ENCODE data around the gene DCAF4L1.

DCAF4L1 gene

DNA sequence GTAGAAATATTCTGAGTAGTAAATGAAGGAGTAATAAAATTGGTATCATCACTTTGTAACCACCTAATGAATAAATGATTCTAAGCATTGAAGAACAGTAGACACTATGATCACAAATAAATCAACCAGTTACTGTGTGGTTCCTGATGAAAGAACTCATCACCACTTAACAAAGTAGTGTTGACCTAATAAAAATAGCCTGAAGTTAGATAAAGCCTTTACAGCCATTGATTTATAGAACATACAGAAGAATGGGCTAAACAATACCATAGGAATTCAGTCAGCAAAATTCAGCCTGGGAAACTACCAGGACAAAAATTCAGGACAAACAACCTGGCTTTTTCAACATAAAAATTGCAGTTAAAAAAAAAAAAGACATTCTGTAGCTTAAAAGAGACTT lies 17.8 kb downstream of the DCAF4L1 start:
- FAIRE-seq (peak; percentile 53), DNase-seq (ENCODE audit: insufficient read length, low spot score) (no peak)
- TF ChIP-seq, protein P1, sequence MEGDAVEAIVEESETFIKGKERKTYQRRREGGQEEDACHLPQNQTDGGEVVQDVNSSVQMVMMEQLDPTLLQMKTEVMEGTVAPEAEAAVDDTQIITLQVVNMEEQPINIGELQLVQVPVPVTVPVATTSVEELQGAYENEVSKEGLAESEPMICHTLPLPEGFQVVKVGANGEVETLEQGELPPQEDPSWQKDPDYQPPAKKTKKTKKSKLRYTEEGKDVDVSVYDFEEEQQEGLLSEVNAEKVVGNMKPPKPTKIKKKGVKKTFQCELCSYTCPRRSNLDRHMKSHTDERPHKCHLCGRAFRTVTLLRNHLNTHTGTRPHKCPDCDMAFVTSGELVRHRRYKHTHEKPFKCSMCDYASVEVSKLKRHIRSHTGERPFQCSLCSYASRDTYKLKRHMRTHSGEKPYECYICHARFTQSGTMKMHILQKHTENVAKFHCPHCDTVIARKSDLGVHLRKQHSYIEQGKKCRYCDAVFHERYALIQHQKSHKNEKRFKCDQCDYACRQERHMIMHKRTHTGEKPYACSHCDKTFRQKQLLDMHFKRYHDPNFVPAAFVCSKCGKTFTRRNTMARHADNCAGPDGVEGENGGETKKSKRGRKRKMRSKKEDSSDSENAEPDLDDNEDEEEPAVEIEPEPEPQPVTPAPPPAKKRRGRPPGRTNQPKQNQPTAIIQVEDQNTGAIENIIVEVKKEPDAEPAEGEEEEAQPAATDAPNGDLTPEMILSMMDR (IDR thresholded peaks at IDR 0.05; ENCODE audit: insufficient read depth, missing control alignments) = no peak

DNA sequence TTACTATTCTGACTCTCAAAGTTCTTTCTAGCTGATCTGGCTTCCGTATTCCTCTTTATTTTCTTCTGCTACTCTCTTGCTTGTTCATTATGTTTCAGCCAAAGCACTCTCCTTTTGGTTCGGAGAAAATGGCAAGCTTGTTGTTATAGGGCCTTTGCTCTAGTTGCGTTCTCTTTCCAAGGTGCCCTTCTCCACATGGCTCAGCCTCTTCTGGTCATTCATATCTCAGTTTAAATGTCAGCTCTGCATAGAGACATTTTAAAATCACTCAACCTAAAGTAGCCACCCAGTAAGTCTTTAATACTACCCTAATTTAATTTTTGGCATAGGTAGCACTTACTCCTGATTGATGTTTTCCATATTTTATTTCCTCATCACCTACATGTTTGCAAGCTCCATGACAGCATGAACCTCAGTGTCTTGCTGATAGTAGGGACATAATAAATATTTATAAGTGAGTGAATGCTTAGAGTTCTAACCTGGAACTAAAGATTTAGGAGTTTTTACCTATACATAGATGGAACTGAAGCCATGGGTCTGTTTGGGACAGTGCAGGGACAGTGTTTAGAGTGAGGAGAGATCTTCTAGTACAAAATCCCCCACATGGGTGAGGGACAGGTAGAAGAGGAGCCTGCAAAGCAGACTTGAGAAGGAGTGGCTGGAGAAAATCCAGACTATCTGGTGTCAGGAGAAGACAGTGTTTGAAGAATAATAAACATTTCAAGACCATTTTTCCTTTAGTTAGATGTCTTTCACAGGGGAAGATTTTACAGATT lies 26.6 kb downstream of the DCAF4L1 start:
- FAIRE-seq (no peak), DNase-seq (ENCODE audit: insufficient read length, low spot score) (no peak)
- TF ChIP-seq, protein P1 (IDR thresholded peaks at IDR 0.05; ENCODE audit: insufficient read depth, missing control alignments) = no peak

DNA sequence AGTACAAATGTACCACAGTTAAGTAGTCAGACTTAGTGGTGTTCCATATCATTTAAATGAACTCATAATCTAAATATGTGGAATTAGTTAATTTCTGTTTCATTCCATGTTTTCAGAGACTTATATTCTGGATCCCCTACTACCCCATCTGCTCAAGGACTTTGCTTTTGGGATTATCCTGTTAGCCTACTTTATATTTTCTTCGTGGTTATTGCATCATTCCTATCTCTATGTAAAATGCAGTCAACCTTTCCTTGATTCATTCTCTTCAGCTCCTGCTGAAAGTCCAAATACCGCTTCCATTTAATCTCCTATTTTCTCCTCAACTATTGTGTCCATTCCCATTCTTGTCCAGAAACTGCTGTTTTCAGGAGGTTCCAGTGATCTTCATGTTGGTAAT lies 33.9 kb downstream of the DCAF4L1 start:
- DNase-seq (ENCODE audit: insufficient read length, low spot score) = no peak
- peak; percentile 89 for FAIRE-seq
- TF ChIP-seq, protein P1 (IDR thresholded peaks at IDR 0.05; ENCODE audit: insufficient read depth, missing control alignments) = no peak

DNA sequence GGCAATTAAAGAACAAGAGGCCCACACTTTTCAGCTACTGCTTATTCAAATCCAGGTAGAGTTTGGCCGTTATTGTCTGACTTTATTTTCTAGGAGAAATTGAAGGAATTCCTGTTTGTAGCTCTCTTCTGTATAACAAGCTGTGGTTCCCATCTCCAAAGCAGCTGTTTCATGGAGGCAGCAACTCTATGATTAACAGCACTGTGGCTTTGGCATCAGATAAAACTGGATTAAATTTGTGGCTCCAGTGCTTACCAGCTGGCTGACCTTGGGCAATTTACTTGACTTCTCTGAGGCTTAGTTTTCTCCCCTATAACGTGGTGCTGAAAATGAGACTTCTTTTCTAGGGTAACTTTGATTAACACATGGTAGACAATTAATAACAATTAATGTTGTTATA lies 36.9 kb downstream of the DCAF4L1 start:
- FAIRE-seq = peak; percentile 88

More for the DNA sequence above, 36.9 kb downstream of the DCAF4L1 start:
- DNase-seq (ENCODE audit: insufficient read length, low spot score) = no peak
- TF ChIP-seq, protein P1 (IDR thresholded peaks at IDR 0.05; ENCODE audit: insufficient read depth, missing control alignments) = no peak
